GM18907 (cell line): Measurements from ENCODE around the gene ADGRD1.

Experiments
- ATAC-seq: cut with Tn5 transposase; IDR thresholded peaks from one replicate; pipeline ENCODE4 v1.9.1; 2021; ENCODE audit warnings: mild to moderate bottlenecking, moderate library complexity; ENCODE audit not compliant: unreplicated experiment

Gene ADGRD1

DNA sequence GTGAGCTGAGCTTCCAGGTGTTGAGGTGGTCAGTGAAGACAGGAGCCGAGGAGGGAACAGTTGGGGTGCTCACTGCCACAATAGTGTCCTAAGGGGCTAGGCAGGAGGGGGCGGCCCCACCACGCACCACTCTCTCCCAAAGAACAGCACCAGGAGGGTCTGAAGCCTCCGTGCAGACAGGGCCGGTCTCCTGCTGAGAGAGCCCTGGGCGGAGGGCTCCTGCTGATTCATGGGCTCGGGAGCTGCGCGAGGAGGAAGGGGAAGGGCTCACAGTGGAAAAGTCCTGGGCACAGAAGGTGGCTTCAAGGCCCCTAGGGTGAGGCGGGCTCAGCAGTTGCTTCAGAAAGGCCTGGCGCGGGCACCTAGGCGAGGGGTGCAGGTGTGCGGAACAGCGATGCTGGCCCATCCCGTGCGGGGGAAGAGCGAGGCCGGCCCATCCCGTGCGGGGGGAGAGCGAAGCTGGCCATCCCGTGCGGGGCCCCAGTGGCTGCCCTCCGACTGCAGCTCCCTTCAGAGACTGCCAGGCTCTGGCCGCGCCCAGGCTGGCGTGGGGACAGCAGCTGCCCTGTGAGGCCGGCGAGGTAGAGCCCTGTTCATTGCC lies 176.7 kb downstream of the ADGRD1 start:
- no peak for ATAC-seq

DNA sequence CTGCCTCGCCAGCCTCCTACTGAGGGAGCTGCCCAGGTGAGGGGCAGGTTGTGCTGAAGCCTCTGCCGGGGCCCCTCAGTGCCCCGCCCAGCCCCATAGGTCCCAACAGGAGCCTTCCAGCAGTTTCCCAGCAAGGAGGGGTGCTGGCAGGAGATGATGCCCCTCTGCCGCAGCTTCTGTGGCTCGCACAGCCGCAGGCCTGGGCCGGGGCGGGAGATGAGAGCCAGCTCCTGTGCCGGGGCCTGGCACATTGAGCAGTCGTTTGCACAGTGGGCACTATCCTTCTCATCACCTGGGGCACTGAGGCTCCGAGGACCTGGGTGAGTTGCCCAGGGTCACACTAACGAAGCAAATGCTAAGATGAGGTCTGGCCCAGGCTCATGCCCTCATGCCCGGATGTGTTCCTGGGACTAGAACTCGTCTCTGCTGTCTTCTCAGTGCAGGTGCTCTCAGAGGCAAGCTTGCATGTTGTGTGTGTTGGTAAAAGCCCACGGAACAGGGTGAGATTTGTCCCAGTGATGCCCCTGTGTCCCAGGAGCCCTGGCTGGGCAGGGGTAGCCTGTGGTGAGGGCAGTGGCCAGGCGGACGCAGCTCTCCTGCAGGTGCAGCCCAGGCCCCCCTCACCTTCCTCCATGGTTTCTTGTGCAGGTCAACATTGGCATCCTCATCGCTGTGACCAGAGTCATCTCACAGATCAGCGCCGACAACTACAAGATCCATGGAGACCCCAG lies 177.5 kb downstream of the ADGRD1 start:
- ATAC-seq: no peak

DNA sequence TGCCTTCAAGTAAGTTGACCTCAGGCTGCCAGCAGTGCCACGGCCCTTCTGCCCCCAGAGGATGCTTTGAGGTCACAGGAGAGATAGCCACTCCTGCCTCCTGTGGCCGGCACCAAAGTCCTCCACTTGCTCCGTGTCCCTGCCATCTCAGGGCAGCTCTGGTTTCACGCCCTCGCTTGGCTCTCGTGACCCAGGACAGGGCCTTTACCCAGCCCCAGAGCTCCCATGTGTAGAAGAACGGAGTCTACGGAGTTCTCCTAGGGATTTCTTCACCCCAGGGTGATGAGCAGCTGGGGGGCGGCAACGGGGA lies 178.1 kb downstream of the ADGRD1 start:
- no peak for ATAC-seq

DNA sequence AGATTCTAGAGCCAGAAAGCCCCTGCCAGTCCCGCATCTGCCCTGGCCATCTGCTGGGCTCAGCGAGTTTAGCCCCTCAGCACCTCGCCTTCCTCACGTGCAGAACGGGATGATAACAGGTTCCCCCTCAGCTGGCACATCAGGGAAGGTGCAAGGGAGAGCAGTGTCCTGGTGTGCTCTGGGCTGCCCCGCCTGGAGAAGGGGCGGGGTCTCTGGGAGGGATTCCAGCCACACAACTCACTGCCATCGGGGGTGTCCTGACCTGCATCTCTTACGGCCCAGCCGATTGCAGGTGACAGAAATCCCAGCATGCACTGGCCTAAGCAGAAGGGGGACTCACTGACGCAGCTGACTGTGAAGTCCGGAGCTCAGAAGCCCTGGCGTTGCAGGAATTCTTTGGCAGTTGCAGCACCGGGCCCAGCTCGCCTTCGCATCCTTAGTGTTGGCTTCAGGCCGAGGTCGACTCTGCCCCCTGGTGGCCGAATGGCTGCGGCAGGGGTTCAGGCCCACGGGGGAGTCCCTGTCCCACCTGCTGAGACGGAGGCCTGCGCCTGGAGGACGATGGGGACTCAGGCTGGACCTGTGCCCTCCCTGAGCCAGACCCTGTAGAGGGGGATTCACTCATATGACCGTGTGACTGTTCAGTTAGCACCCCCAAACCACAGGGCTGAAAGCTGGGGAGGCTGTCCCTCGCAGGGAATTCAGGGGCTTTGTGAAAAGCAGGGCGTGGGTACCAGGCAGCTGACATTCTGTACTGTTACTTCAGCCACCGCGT lies 178.6 kb downstream of the ADGRD1 start:
- peak; percentile 75 for ATAC-seq

GRCh38 chr12:131133015-131133905 lies 179.6 kb downstream of the ADGRD1 start:
- ATAC-seq: no peak

DNA sequence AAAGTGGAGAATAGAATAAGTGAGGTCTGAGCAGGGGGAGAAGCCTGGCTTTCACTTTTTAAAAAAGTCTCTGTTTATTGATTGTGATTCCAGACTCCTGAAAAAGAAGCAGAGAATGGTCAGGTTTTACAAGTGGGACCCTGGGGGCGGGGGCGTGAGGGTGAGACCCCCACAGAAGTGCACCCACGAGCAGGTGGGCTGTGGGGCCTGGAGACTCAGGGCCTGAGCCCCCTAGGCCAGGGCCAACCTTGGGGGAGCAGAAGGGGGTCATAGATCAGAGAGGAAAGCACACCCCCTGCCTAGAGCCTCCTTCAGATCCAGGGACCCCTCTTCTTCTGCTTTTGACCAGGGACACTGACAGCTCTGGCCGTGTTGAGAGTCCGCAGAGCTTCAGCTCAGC lies 180.3 kb downstream of the ADGRD1 start:
- no peak for ATAC-seq

GRCh38 chr12:131134523-131135310 lies 181.0 kb downstream of the ADGRD1 start:
- no peak for ATAC-seq

DNA sequence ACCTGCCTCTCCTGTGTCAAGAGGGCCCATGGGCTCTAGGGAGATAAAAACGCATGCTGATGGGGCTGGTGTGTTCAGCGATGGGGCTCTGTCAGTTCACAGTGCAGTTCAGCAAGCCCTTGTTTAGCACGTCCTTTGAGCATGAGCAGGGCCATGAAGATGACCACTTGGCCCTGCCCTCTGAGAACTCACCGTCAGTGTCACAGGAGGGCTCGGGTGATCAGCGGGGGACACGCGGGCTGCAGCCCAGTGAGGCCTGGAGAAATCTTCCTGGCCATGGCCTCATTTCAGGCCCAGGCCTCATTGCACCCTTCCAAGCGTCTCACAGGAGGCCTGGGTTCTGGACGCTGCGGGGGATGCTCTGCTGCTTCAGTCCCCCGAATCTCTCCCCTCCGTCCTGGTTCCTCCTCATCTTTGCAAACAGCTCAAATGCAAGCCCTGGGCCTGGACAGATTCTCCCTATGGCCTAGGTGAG lies 181.6 kb downstream of the ADGRD1 start:
- ATAC-seq: no peak

GRCh38 chr12:131135786-131136538 lies 182.3 kb downstream of the ADGRD1 start:
- no peak for ATAC-seq

- no peak for ATAC-seq
Observed at GRCh38 chr12:131136539-131136872, 182.8 kb downstream of the ADGRD1 start.

GRCh38 chr12:131137009-131137835 lies 183.5 kb downstream of the ADGRD1 start:
- ATAC-seq: no peak

- ATAC-seq: no peak
Observed at GRCh38 chr12:131137836-131138637, 184.3 kb downstream of the ADGRD1 start.

GRCh38 chr12:131138638-131139362 lies 185.1 kb downstream of the ADGRD1 start:
- ATAC-seq: no peak

- no peak for ATAC-seq
Observed at GRCh38 chr12:131139363-131140068, 185.8 kb downstream of the ADGRD1 start.

DNA sequence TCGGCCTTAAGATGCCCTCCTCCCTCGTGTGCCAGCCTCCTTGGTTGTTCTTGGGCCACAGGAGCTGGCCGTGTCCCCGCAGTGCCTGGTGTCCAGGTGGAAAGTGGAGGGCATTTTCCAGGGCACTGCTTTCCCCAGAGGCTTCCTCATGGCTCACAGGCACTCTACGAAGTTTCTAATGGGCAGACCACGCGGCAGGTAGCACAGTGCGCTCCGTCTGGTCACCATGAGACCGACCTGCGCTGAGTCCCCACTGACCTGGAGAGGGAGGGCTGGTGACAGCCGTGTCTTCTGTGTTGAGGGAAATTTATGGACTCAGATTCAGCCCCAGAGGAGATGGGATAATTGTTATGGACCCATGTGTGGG lies 186.3 kb downstream of the ADGRD1 start:
- no peak for ATAC-seq

GRCh38 chr12:131140697-131141096 lies 187.0 kb downstream of the ADGRD1 start:
- ATAC-seq: no peak

GRCh38 chr12:131141514-131141913 lies 187.8 kb downstream of the ADGRD1 start:
- ATAC-seq: no peak
